GM12872 (cell line): Measurements from ENCODE around the gene ATXN3.

ENCODE experiments used
- TF ChIP-seq, protein P1 (sequence below): IDR thresholded peaks from 3 replicates; pipeline ENCODE4 v1.5.1; 2011; ENCODE audit warnings: low read depth, mild to moderate bottlenecking, low read length, moderate library complexity; ENCODE audit not compliant: insufficient read depth

ATXN3 gene

DNA sequence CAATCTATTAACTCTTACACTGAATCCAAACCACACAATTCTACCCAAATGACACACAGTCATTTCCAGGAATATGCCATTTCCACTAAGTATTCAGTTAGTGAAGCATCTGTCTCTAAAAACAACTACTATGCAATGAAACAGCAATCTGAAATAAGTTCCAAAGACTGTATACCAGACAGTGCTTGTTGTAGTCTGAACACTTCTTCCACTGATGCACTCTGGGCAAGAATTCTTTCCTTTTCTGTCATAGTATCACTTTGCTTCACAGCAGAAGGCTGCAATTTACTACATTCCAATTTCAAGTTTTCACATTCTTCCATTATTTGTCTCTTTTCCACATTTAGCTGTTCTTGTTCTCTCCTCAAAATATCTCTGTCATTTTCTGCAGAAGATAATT, 92.3 kb downstream of the ATXN3 start:
- TF ChIP-seq, protein P1, sequence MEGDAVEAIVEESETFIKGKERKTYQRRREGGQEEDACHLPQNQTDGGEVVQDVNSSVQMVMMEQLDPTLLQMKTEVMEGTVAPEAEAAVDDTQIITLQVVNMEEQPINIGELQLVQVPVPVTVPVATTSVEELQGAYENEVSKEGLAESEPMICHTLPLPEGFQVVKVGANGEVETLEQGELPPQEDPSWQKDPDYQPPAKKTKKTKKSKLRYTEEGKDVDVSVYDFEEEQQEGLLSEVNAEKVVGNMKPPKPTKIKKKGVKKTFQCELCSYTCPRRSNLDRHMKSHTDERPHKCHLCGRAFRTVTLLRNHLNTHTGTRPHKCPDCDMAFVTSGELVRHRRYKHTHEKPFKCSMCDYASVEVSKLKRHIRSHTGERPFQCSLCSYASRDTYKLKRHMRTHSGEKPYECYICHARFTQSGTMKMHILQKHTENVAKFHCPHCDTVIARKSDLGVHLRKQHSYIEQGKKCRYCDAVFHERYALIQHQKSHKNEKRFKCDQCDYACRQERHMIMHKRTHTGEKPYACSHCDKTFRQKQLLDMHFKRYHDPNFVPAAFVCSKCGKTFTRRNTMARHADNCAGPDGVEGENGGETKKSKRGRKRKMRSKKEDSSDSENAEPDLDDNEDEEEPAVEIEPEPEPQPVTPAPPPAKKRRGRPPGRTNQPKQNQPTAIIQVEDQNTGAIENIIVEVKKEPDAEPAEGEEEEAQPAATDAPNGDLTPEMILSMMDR, result no peak

DNA sequence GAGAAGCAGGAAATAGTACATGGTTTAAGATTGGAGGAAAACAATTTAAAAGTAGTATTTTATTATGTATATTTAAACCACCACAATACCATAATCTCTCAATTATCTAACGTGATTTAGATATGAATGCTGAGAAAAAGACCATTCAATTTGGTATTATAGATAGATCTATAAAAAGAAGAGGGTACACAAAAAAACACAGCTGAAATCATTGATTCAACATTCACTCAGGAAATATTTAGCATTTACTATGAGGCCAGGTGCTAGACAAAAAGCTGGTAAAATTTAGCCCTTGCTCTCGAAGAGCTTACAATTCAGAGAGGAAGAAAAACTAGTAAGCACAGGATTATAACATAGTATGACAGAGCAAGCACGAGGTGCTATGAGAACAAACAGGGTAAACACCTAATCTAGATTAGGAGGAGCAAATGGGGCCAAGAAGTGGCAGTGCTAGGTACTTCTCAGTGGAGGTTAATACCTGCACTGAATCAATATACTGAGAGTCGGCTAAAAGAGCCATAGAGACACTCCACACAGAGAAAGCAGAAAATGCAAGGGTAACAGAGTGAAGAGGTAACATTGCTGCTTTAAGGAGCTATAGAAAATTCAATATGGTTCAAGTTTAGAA, 94.1 kb downstream of the ATXN3 start:
- TF ChIP-seq, protein P1, result no peak

DNA sequence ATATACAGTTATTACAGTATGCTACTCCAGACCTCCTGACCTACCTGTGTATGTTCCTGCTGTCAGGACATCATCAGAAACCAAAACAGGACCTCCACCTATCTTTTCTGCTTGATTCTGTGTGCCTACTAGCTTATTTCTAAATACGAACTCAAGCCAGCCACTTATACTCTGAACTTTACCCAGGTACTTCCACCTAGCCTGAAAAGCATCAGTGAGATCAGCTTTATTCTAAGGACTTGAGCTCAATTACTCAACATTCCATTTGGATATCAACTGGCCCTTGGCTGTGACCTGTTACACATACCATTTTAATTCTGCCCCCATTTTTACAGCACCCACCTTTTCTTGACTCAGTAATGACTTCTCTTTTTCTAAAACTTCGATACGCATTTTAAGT, 95.7 kb downstream of the ATXN3 start:
- TF ChIP-seq, protein P1, result no peak

DNA sequence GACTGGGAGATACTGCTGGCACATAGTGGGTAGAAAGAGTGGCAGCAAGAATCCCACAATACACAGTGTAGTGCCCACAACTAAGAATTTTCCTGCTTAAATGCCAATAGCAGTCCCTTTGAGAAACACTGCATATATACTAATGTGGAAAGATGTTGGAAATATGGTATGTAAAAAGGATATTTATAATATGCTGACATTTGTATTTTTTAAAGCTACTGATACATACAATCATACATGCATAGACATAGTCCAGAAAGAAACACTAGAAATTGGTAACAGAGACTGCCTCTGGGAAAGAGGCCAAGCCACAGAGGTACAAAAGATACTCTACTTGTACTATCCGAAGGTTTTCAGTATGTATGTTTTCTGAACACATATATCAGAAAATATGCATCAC, 96.8 kb downstream of the ATXN3 start:
- TF ChIP-seq, protein P1, result no peak
